Measurements from ENCODE around the gene FKBP11.

- TF ChIP-seq CTCF (IDR thresholded peaks at IDR 0.05; ENCODE audit: poor library complexity, severe bottlenecking) (no peak), TAF1 (IDR thresholded peaks at IDR 0.05; ENCODE audit: low read depth) (no peak), POLR2AphosphoS5 (IDR thresholded peaks at IDR 0.05) (no peak)
Measured at GRCh38 chr12:48972213-48972951, 47.1 kb upstream of the FKBP11 start.

Measured in neural cell (in vitro differentiated cells).